ENCODE measurements around the gene GCN1. TPM values are rescaled to one million over a fixed set of nuclear protein-coding genes. Genes with fewer than 3 reads are reported as not detected.

The GCN1 gene
- total RNA-seq, 1 donor from 2014 or later = 73.9 TPM

GRCh38 chr12:120121766-120122293, 72.7 kb downstream of the GCN1 start:
- DNase-seq (ENCODE audit: low read depth) = no peak
- no peak overlapping the region for H3K4me3 ChIP-seq (ENCODE audit: low read depth, low read length)
- TF ChIP-seq CTCF (conservative IDR thresholded peaks at IDR 0.05; ENCODE audit: low read depth, low read length) = no peak

GRCh38 chr12:120121343-120121742, 73.2 kb downstream of the GCN1 start:
- no peak for TF ChIP-seq CTCF (conservative IDR thresholded peaks at IDR 0.05; ENCODE audit: low read depth, low read length)

GRCh38 chr12:120119271-120119973, 75.1 kb downstream of the GCN1 start:
- DNase-seq (ENCODE audit: low read depth) = no peak
- no peak overlapping the region for H3K4me3 ChIP-seq (ENCODE audit: low read depth, low read length)
- no peak for TF ChIP-seq CTCF (conservative IDR thresholded peaks at IDR 0.05; ENCODE audit: low read depth, low read length)

More at GRCh38 chr12:120121343-120121742, 73.2 kb downstream of the GCN1 start:
- DNase-seq (ENCODE audit: low read depth) = no peak
- no peak overlapping the region for H3K4me3 ChIP-seq (ENCODE audit: low read depth, low read length)

- peak overlapping the region; percentile 95 for H3K4me3 ChIP-seq (ENCODE audit: low read depth, low read length)
- DNase-seq (ENCODE audit: low read depth) = no peak
- no peak for TF ChIP-seq CTCF (conservative IDR thresholded peaks at IDR 0.05; ENCODE audit: low read depth, low read length)
Measured at GRCh38 chr12:120118321-120119061, 76.0 kb downstream of the GCN1 start.

- no peak for DNase-seq (ENCODE audit: low read depth)
- peak overlapping the region; percentile 95 for H3K4me3 ChIP-seq (ENCODE audit: low read depth, low read length)
Measured at GRCh38 chr12:120117961-120118320, 76.6 kb downstream of the GCN1 start.

More at GRCh38 chr12:120117961-120118320, 76.6 kb downstream of the GCN1 start:
- no peak for TF ChIP-seq CTCF (conservative IDR thresholded peaks at IDR 0.05; ENCODE audit: low read depth, low read length)
